NB4 (cell line): ENCODE results near the gene LMO4.

Experiments used
- DNase-seq: peaks from one replicate; pipeline ENCODE4 v3.0.0; 2010; ENCODE audit warnings: low read depth
- H3K4me3 ChIP-seq: one replicate; pipeline ENCODE4 v1.5.1; 2011; ENCODE audit warnings: mild to moderate bottlenecking, low read depth, low read length, moderate library complexity
- MAX ChIP-seq: IDR thresholded peaks from 2 replicates; pipeline ENCODE4 v1.6.1; 2011; ENCODE audit warnings: low read depth, low read length
- MYC ChIP-seq: IDR thresholded peaks from 2 replicates; pipeline ENCODE4 v1.6.1; 2011; ENCODE audit warnings: low read depth, low read length
- POLR2A ChIP-seq: IDR thresholded peaks from 2 replicates; pipeline ENCODE4 v1.6.1; 2011; ENCODE audit warnings: mild to moderate bottlenecking; ENCODE audit not compliant: insufficient read length; ENCODE audit errors: extremely low read depth
- TF ChIP-seq, protein P1 (sequence below): IDR thresholded peaks from one replicate; pipeline ENCODE4 v1.5.1; 2012; ENCODE audit warnings: low read depth, low read length

LMO4 gene

GRCh38 chr1:87305151-87305550, 23.5 kb upstream of the LMO4 start:
- TF ChIP-seq, protein P1, sequence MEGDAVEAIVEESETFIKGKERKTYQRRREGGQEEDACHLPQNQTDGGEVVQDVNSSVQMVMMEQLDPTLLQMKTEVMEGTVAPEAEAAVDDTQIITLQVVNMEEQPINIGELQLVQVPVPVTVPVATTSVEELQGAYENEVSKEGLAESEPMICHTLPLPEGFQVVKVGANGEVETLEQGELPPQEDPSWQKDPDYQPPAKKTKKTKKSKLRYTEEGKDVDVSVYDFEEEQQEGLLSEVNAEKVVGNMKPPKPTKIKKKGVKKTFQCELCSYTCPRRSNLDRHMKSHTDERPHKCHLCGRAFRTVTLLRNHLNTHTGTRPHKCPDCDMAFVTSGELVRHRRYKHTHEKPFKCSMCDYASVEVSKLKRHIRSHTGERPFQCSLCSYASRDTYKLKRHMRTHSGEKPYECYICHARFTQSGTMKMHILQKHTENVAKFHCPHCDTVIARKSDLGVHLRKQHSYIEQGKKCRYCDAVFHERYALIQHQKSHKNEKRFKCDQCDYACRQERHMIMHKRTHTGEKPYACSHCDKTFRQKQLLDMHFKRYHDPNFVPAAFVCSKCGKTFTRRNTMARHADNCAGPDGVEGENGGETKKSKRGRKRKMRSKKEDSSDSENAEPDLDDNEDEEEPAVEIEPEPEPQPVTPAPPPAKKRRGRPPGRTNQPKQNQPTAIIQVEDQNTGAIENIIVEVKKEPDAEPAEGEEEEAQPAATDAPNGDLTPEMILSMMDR, result no peak
- TF ChIP-seq MAX, result no peak
- TF ChIP-seq MYC, result 0 out of 2 replicates have a peak, but pooled peaks have one; percentile 14
- peak; percentile 86 for DNase-seq
- H3K4me3 ChIP-seq, result no peak overlapping the region

- DNase-seq, result no peak
- TF ChIP-seq, protein P1, result no peak
- TF ChIP-seq MAX, result no peak
- TF ChIP-seq MYC, result no peak
- TF ChIP-seq POLR2A, result no peak
Measured at GRCh38 chr1:87305762-87306161, 22.9 kb upstream of the LMO4 start.

GRCh38 chr1:87307306-87307705, 21.4 kb upstream of the LMO4 start:
- no peak for TF ChIP-seq MYC
- TF ChIP-seq MAX, result no peak
- no peak for TF ChIP-seq POLR2A
- TF ChIP-seq, protein P1, result no peak
- H3K4me3 ChIP-seq, result no peak overlapping the region
- no peak for DNase-seq

More at GRCh38 chr1:87305762-87306161, 22.9 kb upstream of the LMO4 start:
- no peak overlapping the region for H3K4me3 ChIP-seq

GRCh38 chr1:87307931-87308330, 20.7 kb upstream of the LMO4 start:
- TF ChIP-seq MAX (no peak), MYC (no peak), POLR2A (no peak)
- TF ChIP-seq, protein P1, result no peak
- H3K4me3 ChIP-seq, result no peak overlapping the region
- no peak for DNase-seq

DNA sequence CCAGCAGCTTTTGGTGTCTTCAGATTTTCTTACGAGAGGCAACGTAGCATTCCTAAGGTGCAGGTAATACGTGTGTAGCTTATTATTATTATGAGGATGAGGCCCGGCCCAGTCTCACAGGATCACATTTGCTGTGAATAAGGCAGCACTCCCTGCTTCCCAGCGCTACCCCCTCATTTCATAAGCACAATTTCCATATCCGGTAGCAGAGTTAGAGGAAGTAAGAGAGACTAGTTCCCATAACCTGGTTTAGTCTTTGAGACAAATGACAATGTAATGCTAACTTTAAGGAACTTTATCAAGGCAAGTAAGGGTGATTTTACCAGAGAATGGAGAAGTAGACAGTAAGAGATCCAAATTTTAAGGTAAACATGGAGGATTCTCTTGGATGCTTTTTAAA, 14.6 kb upstream of the LMO4 start:
- TF ChIP-seq MAX (no peak), POLR2A (no peak), MYC (no peak)
- TF ChIP-seq, protein P1, result no peak
- no peak overlapping the region for H3K4me3 ChIP-seq
- DNase-seq, result no peak
